HCT116 (cell line): Measurements from ENCODE around the gene PRKAG3.

Experiments
- ATF3 ChIP-seq: IDR thresholded peaks from 2 replicates; pipeline ENCODE4 v1.6.1; 2012
- CEBPB ChIP-seq: IDR thresholded peaks from 2 replicates; pipeline ENCODE4 v1.6.1; 2012; ENCODE audit warnings: low read depth
- EZH2phosphoT487 ChIP-seq: fragments of 200-600 bp; IDR thresholded peaks from 2 replicates; pipeline ENCODE4 v1.6.1; 2018; ENCODE audit warnings: antibody characterized with exemption, borderline replicate concordance
- MAX ChIP-seq: IDR thresholded peaks from 2 replicates; pipeline ENCODE4 v1.6.1; 2012
- SIN3A ChIP-seq: IDR thresholded peaks from 2 replicates; pipeline ENCODE4 v1.6.1; 2012; ENCODE audit warnings: low read depth

GRCh38 chr2:218820746-218821369 is 10.7 kb downstream of the PRKAG3 start:
- TF ChIP-seq MAX (no peak), CEBPB (no peak), EZH2phosphoT487 (no peak), ATF3 (no peak), SIN3A (no peak)
